CD14-positive monocyte (primary cell): ENCODE results near the gene EPHB6. TPM values are rescaled to one million over a fixed set of nuclear protein-coding genes. Genes with fewer than 3 reads are reported as not detected.

Source experiments
- DNase-seq, 3 donors: peaks; one replicate each; pipeline ENCODE4 v3.0.0-alpha.2; 2011 to 2022
- H2AFZ ChIP-seq: 2 replicates; pipeline ENCODE4 v1.6.0; 2012; ENCODE audit warnings: mild to moderate bottlenecking, low read depth, low read length, inconsistent platforms; ENCODE audit not compliant: insufficient read depth, poor library complexity, severe bottlenecking
- H3K27ac ChIP-seq, 2 donors: 1 replicate in 1 of 2; 2 replicates in 1 of 2; pipeline ENCODE4 v1.5.1; 2012 to 2013; ENCODE audit warnings: low read length in 2 of 2, control low read depth in 1 of 2, inconsistent platforms in 1 of 2, low read depth in 1 of 2, mild to moderate bottlenecking in 1 of 2
- H3K27me3 ChIP-seq, 2 donors: one replicate each; pipeline versions ENCODE4 v1.6.0 to v1.6.1; 2011 to 2013; ENCODE audit warnings: low read length in 2 of 2; ENCODE audit not compliant: control insufficient read depth in 2 of 2, insufficient read depth in 2 of 2
- H3K36me3 ChIP-seq, 2 donors: replicated peaks in 1 of 2; 1 replicate in 1 of 2; 2 replicates in 1 of 2; pipeline versions ENCODE4 v1.5.1 to v1.6.1; 2012 to 2013; ENCODE audit warnings: low read length in 2 of 2, control low read depth in 1 of 2, inconsistent platforms in 1 of 2, mild to moderate bottlenecking in 1 of 2; ENCODE audit not compliant: insufficient read depth in 2 of 2, control insufficient read depth in 1 of 2
- H3K4me1 ChIP-seq, 2 donors: 1 replicate in 1 of 2; 2 replicates in 1 of 2; pipeline versions ENCODE4 v1.5.1 to v1.6.1; 2012 to 2013; ENCODE audit warnings: low read length in 2 of 2, control low read depth in 1 of 2, inconsistent platforms in 1 of 2, mild to moderate bottlenecking in 1 of 2, moderate library complexity in 1 of 2; ENCODE audit not compliant: insufficient read depth in 2 of 2, control insufficient read depth in 1 of 2
- H3K4me2 ChIP-seq: replicated peaks from 2 replicates; pipeline ENCODE3; 2012; ENCODE audit warnings: low read length, moderate library complexity, mild to moderate bottlenecking; ENCODE audit not compliant: poor library complexity, severe bottlenecking; ENCODE audit errors: extremely low read depth
- H3K4me3 ChIP-seq, 3 experiments: fragments of 200-600 bp in 1 of 3; sonication (generic) in 1 of 3; replicated peaks in 1 of 3; 1 replicate in 2 of 3; 2 replicates in 1 of 3; pipeline ENCODE4 v1.5.1; 2011 to 2013; ENCODE audit warnings: low read length in 3 of 3, mild to moderate bottlenecking in 3 of 3, control low read depth in 2 of 3, low read depth in 2 of 3, inconsistent platforms in 1 of 3, moderate library complexity in 1 of 3
- H3K79me2 ChIP-seq: 2 replicates; pipeline ENCODE4 v1.6.0; 2012; ENCODE audit warnings: mild to moderate bottlenecking, control low read depth, inconsistent platforms, low read length, moderate library complexity; ENCODE audit not compliant: insufficient read depth
- H3K9ac ChIP-seq: 2 replicates; pipeline ENCODE4 v1.6.0; 2017; ENCODE audit warnings: low read length, mild to moderate bottlenecking; ENCODE audit not compliant: insufficient read depth, poor library complexity, severe bottlenecking
- H3K9me3 ChIP-seq, 2 donors: replicated peaks in 1 of 2; 1 replicate in 1 of 2; 2 replicates in 1 of 2; pipeline versions ENCODE4 v1.5.1 to v1.6.1; 2012 to 2013; ENCODE audit warnings: low read length in 2 of 2, control low read depth in 1 of 2; ENCODE audit not compliant: control insufficient read depth in 1 of 2, insufficient read depth in 1 of 2
- H4K20me1 ChIP-seq: 2 replicates; pipeline ENCODE4 v1.6.0; 2012; ENCODE audit warnings: mild to moderate bottlenecking, low read length, control low read depth, moderate library complexity; ENCODE audit not compliant: insufficient read depth
- H3K27ac Mint-ChIP-seq, 7 donors: one replicate each; pipeline ENCODE4 v1.8.0; 2020; ENCODE audit warnings: mild to moderate bottlenecking in 7 of 7, mixed read lengths in 7 of 7, moderate library complexity in 6 of 7, inconsistent platforms in 2 of 7
- H3K27me3 Mint-ChIP-seq, 3 donors: one replicate each; pipeline ENCODE4 v1.8.0; 2021 to 2022; ENCODE audit warnings: low read depth in 3 of 3, mild to moderate bottlenecking in 3 of 3, mixed read lengths in 3 of 3, moderate library complexity in 3 of 3, inconsistent platforms in 1 of 3
- H3K36me3 Mint-ChIP-seq, 2 donors: one replicate each; pipeline ENCODE4 v1.8.0; 2020; ENCODE audit warnings: mixed read lengths in 2 of 2, inconsistent platforms in 1 of 2, mild to moderate bottlenecking in 1 of 2
- H3K4me1 Mint-ChIP-seq: one replicate; pipeline ENCODE4 v1.8.0; 2020; ENCODE audit warnings: mild to moderate bottlenecking, mixed read lengths
- H3K4me3 Mint-ChIP-seq, 2 donors: one replicate each; pipeline ENCODE4 v1.8.0; 2020; ENCODE audit warnings: mild to moderate bottlenecking in 2 of 2, mixed read lengths in 2 of 2, moderate library complexity in 1 of 2
- H3K9me3 Mint-ChIP-seq, 7 donors: one replicate each; pipeline ENCODE4 v1.8.0; 2020 to 2022; ENCODE audit warnings: mixed read lengths in 7 of 7, mild to moderate bottlenecking in 6 of 7, moderate library complexity in 6 of 7, inconsistent platforms in 2 of 7
- CTCF ChIP-seq: fragments of 200-600 bp; IDR thresholded peaks from one replicate; pipeline ENCODE4 v1.8.0; 2022; ENCODE audit warnings: antibody characterized with exemption, mild to moderate bottlenecking
- WGBS: methylation state at CpG from one replicate; pipeline ENCODE4 v1.1.5; 2013; ENCODE audit warnings: missing lambda C conversion rate; ENCODE audit not compliant: insufficient coverage; 5-methylcytosine and 5-hydroxymethylcytosine counted together
- intact Hi-C, 2 donors: fragments of 100-400 bp; cut with micrococcal nuclease; formaldehyde crosslinking; loops; one replicate each; pipeline versions ENCODE4 v1.15.0 to v1.15.1; 2023
- polyA plus RNA-seq, 3 donors: library from polyadenylated mRNA; depleted of rRNA in 1 of 3; unstranded in 2 of 3; stranded (reverse) in 1 of 3; fragments of 300-500 nt in 2 of 3; fragments of >200 nt in 1 of 3; fragmentation: Illumina TruSeq in 2 of 3; gene quantifications; 1 replicate in 2 of 3; 2 replicates in 1 of 3; pipeline ENCODE4 v1.2.3, GENCODE V29; 2012 to 2021

EPHB6 gene
- polyA plus RNA-seq, 3 donors: 7.9 to 18.2 (median 9.3) TPM

GRCh38 chr7:142896151-142896550, 41.3 kb downstream of the EPHB6 start:
- no peaks in the 10 kb centered on the region for H4K20me1 ChIP-seq
- H2AFZ ChIP-seq: no peak overlapping the region
- no peak for DNase-seq
- no peak overlapping the region for H3K4me2 ChIP-seq
- no peak overlapping the region for H3K4me3 ChIP-seq
- intact Hi-C loops: no loop called here
- no peak overlapping the region for H3K4me3 Mint-ChIP-seq
- peaks cover 0 to 1% (median 0%) of the 10 kb centered on the region in 7 donors for H3K9me3 Mint-ChIP-seq
- WGBS: 100% methylated on average over 1 of the region's 3 CpGs
- H3K27ac ChIP-seq: no peak overlapping the region
- H3K36me3 ChIP-seq: no peaks in the 10 kb centered on the region
- peaks cover 5% of the 10 kb centered on the region for H3K4me1 Mint-ChIP-seq
- no peaks in the 10 kb centered on the region for H3K36me3 Mint-ChIP-seq
- H3K27me3 Mint-ChIP-seq: peaks cover 5 to 7% (median 5%) of the 10 kb centered on the region in 3 donors
- H3K9ac ChIP-seq: no peak overlapping the region
- no peaks in the 10 kb centered on the region for H3K27me3 ChIP-seq
- H3K79me2 ChIP-seq: no peaks in the 10 kb centered on the region
- no peaks in the 10 kb centered on the region for H3K4me1 ChIP-seq
- no peaks in the 10 kb centered on the region for H3K9me3 ChIP-seq
- TF ChIP-seq CTCF: no peak
- H3K27ac Mint-ChIP-seq: peak overlapping the region in 1 of 7 donors; percentile 26

GRCh38 chr7:142896741-142897379, 42.0 kb downstream of the EPHB6 start:
- Histone ChIP-seq H3K79me2 (no peaks in the 10 kb centered on the region), H3K27ac (no peak overlapping the region), H3K4me3 (no peak overlapping the region), H3K9me3 (no peaks in the 10 kb centered on the region), H3K4me2 (no peak overlapping the region), H3K36me3 (no peaks in the 10 kb centered on the region), H2AFZ (no peak overlapping the region), H3K9ac (no peak overlapping the region), H4K20me1 (no peaks in the 10 kb centered on the region), H3K4me1 (no peaks in the 10 kb centered on the region), H3K27me3 (no peaks in the 10 kb centered on the region)
- Mint-ChIP-seq H3K27me3 (peaks cover 5 to 7% (median 5%) of the 10 kb centered on the region in 3 donors), H3K4me3 (no peak overlapping the region), H3K27ac (no peak overlapping the region), H3K36me3 (no peaks in the 10 kb centered on the region), H3K9me3 (peaks cover 0 to 1% (median 0%) of the 10 kb centered on the region in 7 donors), H3K4me1 (peaks cover 5% of the 10 kb centered on the region)
- no CpG with 5 or more reads among the region's 3 CpGs for WGBS
- TF ChIP-seq CTCF: no peak
- intact Hi-C loops: no loop called here
- DNase-seq: no peak
